ENCODE results near the gene LAPTM5. TPM values are rescaled to one million over a fixed set of nuclear protein-coding genes. Genes with fewer than 3 reads are reported as not detected.

LAPTM5 gene
- total RNA-seq, 1 experiment from 2014 or later, result 0.15 TPM

DNA sequence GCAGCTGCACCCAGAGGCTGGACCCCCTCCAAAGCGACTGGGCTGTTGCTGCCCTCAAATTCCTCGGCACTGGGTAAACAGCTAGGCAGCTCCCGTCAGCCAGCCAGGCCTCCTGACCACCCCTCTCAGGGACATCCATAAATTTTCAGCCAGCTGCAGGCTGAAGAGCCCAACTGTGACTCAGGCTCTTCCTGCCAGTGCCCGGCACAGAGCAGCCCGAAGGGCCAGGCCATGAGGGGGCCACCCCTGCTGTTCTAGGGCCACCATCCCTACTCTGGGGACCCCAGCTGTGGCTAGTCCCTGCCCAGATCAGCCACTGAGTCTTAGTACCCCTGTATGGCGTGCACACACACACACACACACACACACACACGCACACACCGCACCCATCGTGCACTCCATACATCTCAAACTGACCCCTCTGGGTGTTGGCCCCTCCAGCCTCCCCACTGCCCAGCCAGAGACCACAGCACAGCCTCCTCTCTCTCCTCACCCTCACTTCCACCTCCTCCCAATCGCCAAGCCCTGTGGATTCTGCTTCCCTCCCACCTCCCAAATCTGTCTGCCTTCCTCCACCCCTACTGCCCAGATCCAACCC, 6.2 kb upstream of the LAPTM5 start:
- H3T11ph ChIP-seq (ENCODE audit: low read length), result no peak overlapping the region
- Mint-ChIP-seq H3K9me3 (peaks cover 0 to 4% of the 10 kb centered on the region in 2 experiments; a peak in 3 of 5 replicates), H3K4me1 (peaks cover 19 to 26% of the 10 kb centered on the region in 2 experiments), H3K4me3 (no peak overlapping the region), H3K36me3 (ENCODE audit: insufficient read depth in 1 of 3, low read depth in 3 of 3) (peaks cover 0 to 5% (median 0%) of the 10 kb centered on the region in 3 experiments; a peak in 1 of 7 replicates), H3K27me3 (ENCODE audit: low read depth) (peaks cover 4% of the 10 kb centered on the region), H3K27ac (peak overlapping the region in 1 of 3 experiments; percentile 86; a peak in 2 of 7 replicates)
- no peak overlapping the region for H3K18ac ChIP-seq (ENCODE audit: insufficient read length, low read depth, low read length)
- no peak overlapping the region for H3K56ac ChIP-seq (ENCODE audit: insufficient read length, low read depth, low read length)
- H4K8ac ChIP-seq (replicated peaks; ENCODE audit: insufficient read length, low read depth, low read length), result no peak overlapping the region
- no peak overlapping the region for H2BK5ac ChIP-seq (ENCODE audit: insufficient read length, low read length)
- no peaks in the 10 kb centered on the region; the same call in 1 of the 2 replicates for H3K27me3 ChIP-seq (ENCODE audit: insufficient read depth, low read length)
- no peaks in the 10 kb centered on the region for H4K20me1 ChIP-seq (ENCODE audit: control insufficient read depth, insufficient read depth, insufficient read length)
- H3K14ac ChIP-seq (ENCODE audit: insufficient read depth, low read length), result no peak overlapping the region
- no CpG with 5 or more reads among the region's 10 CpGs for WGBS (ENCODE audit: extremely low coverage, insufficient read length, low lambda C conversion rate)
- no peak overlapping the region for H2BK12ac ChIP-seq (ENCODE audit: insufficient read length, low read depth, low read length)
- H3K23ac ChIP-seq (ENCODE audit: insufficient read length, low read depth, low read length), result no peak overlapping the region
- H4K91ac ChIP-seq (ENCODE audit: insufficient read length, low read depth, low read length), result no peak overlapping the region
- H3K4me1 ChIP-seq (ENCODE audit: insufficient read depth, low read length), result no peaks in the 10 kb centered on the region
- no peak overlapping the region for H3K4me2 ChIP-seq (ENCODE audit: insufficient read depth, insufficient read length, low read length)
- no peak overlapping the region for H4K5ac ChIP-seq (ENCODE audit: insufficient read length, low read depth, low read length)
- H3K4ac ChIP-seq (ENCODE audit: low read depth, low read length), result no peak overlapping the region
- no peak overlapping the region for H2BK120ac ChIP-seq (ENCODE audit: low read depth, low read length, poor library complexity, severe bottlenecking)
- no peak overlapping the region for H2BK15ac ChIP-seq (ENCODE audit: low read depth, low read length)
- TF ChIP-seq, protein P1, sequence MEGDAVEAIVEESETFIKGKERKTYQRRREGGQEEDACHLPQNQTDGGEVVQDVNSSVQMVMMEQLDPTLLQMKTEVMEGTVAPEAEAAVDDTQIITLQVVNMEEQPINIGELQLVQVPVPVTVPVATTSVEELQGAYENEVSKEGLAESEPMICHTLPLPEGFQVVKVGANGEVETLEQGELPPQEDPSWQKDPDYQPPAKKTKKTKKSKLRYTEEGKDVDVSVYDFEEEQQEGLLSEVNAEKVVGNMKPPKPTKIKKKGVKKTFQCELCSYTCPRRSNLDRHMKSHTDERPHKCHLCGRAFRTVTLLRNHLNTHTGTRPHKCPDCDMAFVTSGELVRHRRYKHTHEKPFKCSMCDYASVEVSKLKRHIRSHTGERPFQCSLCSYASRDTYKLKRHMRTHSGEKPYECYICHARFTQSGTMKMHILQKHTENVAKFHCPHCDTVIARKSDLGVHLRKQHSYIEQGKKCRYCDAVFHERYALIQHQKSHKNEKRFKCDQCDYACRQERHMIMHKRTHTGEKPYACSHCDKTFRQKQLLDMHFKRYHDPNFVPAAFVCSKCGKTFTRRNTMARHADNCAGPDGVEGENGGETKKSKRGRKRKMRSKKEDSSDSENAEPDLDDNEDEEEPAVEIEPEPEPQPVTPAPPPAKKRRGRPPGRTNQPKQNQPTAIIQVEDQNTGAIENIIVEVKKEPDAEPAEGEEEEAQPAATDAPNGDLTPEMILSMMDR (conservative IDR thresholded peaks at IDR 0.05), result no peak
- DNase-seq, result no peak
- H2AFZ ChIP-seq (ENCODE audit: low read length), result no peak overlapping the region
- H3K79me1 ChIP-seq (ENCODE audit: insufficient read depth, low read depth, low read length, poor library complexity, severe bottlenecking), result no peaks in the 10 kb centered on the region
- H3K9ac ChIP-seq (ENCODE audit: extremely low read depth, insufficient read length, low read length), result no peak overlapping the region
- no peaks in the 10 kb centered on the region for H3K79me2 ChIP-seq (ENCODE audit: insufficient read depth, low read length)
- H2AK5ac ChIP-seq (ENCODE audit: insufficient read length, low read length), result no peak overlapping the region
- no peaks in the 10 kb centered on the region for H3K9me3 ChIP-seq (ENCODE audit: control insufficient read depth, low read depth, low read length)
- H2BK20ac ChIP-seq (ENCODE audit: low read depth, low read length, poor library complexity, severe bottlenecking), result no peak overlapping the region
- no peak overlapping the region for H3K27ac ChIP-seq (ENCODE audit: insufficient read length, low read depth, low read length)
- H3K23me2 ChIP-seq (ENCODE audit: insufficient read length, low read depth, low read length, poor library complexity, severe bottlenecking), result no peaks in the 10 kb centered on the region
